ENCODE results near the gene SPOCD1.

DNA sequence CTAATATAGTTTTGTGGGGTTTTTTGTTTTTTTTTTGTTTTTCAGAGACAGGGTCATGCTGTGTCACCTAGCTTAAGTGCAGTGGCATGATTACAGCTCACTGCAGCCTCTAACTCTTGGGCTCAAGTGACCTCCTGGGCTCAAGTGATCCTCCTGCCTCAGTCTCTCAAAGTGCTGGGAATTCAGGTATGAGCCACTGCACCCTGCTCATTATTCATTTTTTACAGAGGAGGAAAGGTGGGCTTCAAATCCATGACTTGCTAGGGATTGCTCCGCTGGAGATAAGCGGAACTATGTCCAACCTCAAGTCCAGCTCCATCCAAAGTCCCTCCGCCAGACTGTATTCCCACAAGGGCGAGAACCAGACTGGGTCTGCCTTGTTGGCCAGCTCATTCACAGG, 8.0 kb upstream of the SPOCD1 start:
- TF ChIP-seq POLR2A (IDR thresholded peaks at IDR 0.05; ENCODE audit: low read depth, low read length) (no peak), POLR2AphosphoS5 (IDR thresholded peaks at IDR 0.05; ENCODE audit: low read depth, low read length) (no peak)
